ENCODE data around the gene SMARCB1.

DNA sequence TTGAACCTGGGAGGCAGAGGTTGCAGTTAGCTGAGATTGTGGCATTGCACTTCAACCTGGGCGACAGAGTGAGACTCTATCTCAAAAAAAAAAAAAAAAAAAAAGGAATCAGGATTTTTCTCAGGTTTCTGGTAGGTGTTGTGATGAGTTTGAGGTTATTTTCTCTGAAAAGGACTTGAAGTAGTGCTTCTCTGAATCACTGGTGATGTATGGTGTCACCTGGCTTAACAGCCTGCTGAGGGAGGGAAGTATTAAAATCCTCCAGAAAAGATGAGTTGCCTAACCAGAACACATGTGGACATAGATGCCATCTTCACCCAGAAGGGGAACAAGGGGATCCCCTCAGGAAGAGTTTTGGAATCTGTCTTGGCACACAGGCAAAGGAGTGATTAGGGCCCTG lies 20.1 kb downstream of the SMARCB1 start:
- TF ChIP-seq, protein P1, sequence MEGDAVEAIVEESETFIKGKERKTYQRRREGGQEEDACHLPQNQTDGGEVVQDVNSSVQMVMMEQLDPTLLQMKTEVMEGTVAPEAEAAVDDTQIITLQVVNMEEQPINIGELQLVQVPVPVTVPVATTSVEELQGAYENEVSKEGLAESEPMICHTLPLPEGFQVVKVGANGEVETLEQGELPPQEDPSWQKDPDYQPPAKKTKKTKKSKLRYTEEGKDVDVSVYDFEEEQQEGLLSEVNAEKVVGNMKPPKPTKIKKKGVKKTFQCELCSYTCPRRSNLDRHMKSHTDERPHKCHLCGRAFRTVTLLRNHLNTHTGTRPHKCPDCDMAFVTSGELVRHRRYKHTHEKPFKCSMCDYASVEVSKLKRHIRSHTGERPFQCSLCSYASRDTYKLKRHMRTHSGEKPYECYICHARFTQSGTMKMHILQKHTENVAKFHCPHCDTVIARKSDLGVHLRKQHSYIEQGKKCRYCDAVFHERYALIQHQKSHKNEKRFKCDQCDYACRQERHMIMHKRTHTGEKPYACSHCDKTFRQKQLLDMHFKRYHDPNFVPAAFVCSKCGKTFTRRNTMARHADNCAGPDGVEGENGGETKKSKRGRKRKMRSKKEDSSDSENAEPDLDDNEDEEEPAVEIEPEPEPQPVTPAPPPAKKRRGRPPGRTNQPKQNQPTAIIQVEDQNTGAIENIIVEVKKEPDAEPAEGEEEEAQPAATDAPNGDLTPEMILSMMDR (IDR thresholded peaks at IDR 0.05): no peak
- TF ChIP-seq POLR2A (IDR thresholded peaks at IDR 0.05): no peak
